Lower leg skin (tissue), 4 donors: ENCODE results near the gene MELK. TPM values are rescaled to one million over a fixed set of nuclear protein-coding genes. Genes with fewer than 3 reads are reported as not detected.
"Not testable (repeated sequence)": the region's sequence is repeated elsewhere in the genome, so short reads cannot be mapped to it uniquely, and the experiment has no call there.

Experiments
- DNase-seq, 2 donors: peaks; one replicate each; pipeline ENCODE4 v3.0.0-alpha.2; 2019; ENCODE audit warnings: low spot score in 2 of 2
- H3K4me3 ChIP-seq: fragments of 200-600 bp; sonication (generic); 2 replicates; pipeline ENCODE4 v1.5.1; 2017; ENCODE audit warnings: mild to moderate bottlenecking, low read depth; ENCODE audit not compliant: poor library complexity, severe bottlenecking
- POLR2A ChIP-seq, 2 donors: fragments of 450-650 bp; IDR thresholded peaks; one replicate each; pipeline ENCODE4 v1.6.1; 2016 to 2017; ENCODE audit warnings: antibody characterized with exemption in 2 of 2, mild to moderate bottlenecking in 1 of 2, moderate library complexity in 1 of 2
- WGBS, 2 donors: methylation state at CpG; one replicate each; pipeline ENCODE4 v1.1.5; 2018; 5-methylcytosine and 5-hydroxymethylcytosine counted together
- intact Hi-C: fragments of 100-400 bp; cut with DNase I; formaldehyde crosslinking; loops from one replicate; pipeline ENCODE4 v1.15.0; 2023; ENCODE audit warnings: low total_unique reads
- total RNA-seq, 4 donors: library from RNA; depleted of rRNA; stranded (reverse); fragments of >200 nt; gene quantifications; one replicate each; pipeline ENCODE4 v1.1.0, GENCODE V29; 2016
- TF ChIP-seq, protein P1 (sequence below), 3 donors: fragments of 450-650 bp; IDR thresholded peaks; one replicate each; pipeline ENCODE4 v1.5.1; 2016; ENCODE audit warnings: antibody characterized with exemption in 3 of 3, mild to moderate bottlenecking in 3 of 3, moderate library complexity in 2 of 3

The MELK gene
- 1 to 10 TPM in 3 of 4 donors, under 1 TPM in 1; 0.47 to 3.2 (median 2.2) TPM for total RNA-seq

DNA sequence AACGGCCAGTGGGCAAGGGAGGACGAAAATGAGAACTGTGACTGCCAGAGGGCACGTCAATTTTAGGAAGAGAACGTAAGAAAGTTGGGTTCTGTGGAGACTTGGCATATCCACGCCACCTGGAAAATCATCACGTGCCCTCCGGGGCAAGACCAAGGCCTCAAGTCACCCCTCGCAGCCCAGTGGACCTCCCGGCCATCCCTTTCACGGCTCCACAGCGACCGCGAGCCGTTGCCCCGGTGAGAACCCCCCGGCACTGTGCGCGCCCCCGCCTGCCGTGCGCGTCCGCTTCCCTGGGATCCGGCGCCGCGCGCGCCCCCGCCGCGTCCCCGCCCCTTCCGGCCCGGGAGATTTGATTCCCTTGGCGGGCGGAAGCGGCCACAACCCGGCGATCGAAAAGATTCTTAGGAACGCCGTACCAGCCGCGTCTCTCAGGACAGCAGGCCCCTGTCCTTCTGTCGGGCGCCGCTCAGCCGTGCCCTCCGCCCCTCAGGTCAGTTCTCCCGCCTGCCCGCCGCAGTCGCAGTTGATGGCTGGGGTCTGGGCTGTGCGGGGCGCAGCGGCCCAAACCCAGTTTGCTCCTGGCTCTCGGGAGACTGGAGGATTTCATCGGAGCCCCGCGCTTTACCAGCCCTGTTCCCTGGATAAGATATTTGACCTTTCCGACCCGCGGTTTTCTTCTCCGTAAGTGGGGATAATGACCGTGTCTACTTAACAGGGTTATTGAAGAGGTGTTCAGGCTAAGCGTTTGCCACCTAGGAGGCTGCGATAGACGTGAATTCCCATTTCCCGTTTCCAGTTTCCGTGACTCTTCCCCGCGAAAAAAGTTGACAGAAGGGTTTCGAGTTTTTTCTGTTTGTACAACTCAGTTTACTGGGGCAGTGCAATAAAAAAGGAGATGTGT, at the start of gene MELK:
Gene MELK (plus strand): TSS at position 381 of the 904 bp plus-strand sequence. CDS start 8,787 bp downstream, outside the sequence.
- WGBS, 2 donors: 0% methylated on average over 40 to 61 of the region's 74 CpGs
- peak within 1 kb of the TSS; percentile 68 for H3K4me3 ChIP-seq
- TF ChIP-seq POLR2A (IDR thresholded peaks at IDR 0.05): no peak
- TF ChIP-seq, protein P1, sequence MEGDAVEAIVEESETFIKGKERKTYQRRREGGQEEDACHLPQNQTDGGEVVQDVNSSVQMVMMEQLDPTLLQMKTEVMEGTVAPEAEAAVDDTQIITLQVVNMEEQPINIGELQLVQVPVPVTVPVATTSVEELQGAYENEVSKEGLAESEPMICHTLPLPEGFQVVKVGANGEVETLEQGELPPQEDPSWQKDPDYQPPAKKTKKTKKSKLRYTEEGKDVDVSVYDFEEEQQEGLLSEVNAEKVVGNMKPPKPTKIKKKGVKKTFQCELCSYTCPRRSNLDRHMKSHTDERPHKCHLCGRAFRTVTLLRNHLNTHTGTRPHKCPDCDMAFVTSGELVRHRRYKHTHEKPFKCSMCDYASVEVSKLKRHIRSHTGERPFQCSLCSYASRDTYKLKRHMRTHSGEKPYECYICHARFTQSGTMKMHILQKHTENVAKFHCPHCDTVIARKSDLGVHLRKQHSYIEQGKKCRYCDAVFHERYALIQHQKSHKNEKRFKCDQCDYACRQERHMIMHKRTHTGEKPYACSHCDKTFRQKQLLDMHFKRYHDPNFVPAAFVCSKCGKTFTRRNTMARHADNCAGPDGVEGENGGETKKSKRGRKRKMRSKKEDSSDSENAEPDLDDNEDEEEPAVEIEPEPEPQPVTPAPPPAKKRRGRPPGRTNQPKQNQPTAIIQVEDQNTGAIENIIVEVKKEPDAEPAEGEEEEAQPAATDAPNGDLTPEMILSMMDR (IDR thresholded peaks at IDR 0.05): no peak
- intact Hi-C loops: no loop called here
- peak; percentile 59 to 94 for DNase-seq

DNA sequence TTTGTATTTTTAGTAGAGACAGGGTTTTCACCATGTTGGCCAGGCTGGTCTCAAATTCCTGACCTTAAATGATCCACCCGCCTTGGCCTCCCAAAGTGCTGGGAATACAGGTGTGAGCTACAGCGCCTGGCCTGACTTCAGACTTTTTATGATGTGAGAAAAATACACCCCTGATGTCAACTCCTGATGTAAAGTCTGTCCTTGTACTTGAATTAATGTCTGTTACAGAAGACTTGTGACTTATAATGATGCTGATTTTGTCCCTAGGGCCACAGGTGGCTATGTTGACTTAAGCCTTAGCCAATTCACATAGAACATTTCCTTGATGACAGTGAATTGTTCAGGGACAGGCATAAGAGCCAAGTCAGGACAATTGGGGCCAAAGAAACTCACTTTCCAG, 42.5 kb upstream of the MELK start:
- no peak for DNase-seq
- no peak for TF ChIP-seq POLR2A (IDR thresholded peaks at IDR 0.05)
- TF ChIP-seq, protein P1 (IDR thresholded peaks at IDR 0.05): no peak
- intact Hi-C loops: no loop called here
- no peak overlapping the region for H3K4me3 ChIP-seq
- 79 to 86% methylated on average over 2 of the region's 2 CpGs for whole genome bisulfite sequencing, 2 donors

DNA sequence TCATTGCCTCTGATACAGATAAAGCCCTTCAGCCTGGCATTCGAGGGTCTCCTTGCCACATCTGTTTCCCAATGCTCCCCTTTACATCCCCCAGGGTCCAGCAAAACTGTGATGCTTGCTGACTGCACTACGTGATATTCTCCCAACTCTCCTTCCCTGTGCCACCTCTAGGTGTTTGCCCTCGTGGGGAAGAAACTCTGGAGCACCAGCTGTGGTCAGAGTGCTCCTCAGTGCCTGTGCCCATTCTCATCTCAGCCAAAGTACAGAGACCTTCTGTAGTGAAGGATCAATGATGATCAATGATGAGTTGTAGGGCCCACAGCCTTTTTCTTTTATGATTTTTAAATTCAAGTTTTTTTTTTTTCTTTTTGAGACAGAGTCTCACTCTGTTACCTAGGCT, 40.3 kb upstream of the MELK start:
- intact Hi-C loops: no loop called here
- TF ChIP-seq, protein P1 (IDR thresholded peaks at IDR 0.05): no peak
- TF ChIP-seq POLR2A (IDR thresholded peaks at IDR 0.05): no peak
- 73 to 75% methylated on average over 3 of the region's 3 CpGs for WGBS, 2 donors
- no peak for DNase-seq
- no peak overlapping the region for H3K4me3 ChIP-seq

DNA sequence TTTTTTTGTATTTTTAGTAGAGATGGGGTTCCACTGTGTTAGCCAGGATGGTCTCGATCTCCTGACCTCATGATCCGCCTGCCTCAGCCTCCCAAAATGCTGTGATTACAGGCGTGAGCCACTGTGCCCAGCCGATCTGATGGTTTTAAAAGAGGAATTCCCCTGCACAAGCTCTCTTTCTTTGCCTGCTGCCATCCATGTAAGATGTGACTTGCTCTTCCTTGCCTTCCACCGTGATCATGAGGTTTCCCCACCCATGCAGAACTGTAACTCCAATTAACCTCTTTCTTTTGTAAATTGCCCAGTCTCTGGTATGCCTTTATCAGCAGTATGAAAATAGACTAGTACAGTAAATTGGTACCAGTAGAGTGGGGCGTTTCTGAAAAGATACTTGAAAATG, 39.0 kb upstream of the MELK start:
- intact Hi-C loops, DNase-seq, H3K4me3 ChIP-seq: not testable (repeated sequence)
- 79 to 86% methylated on average over 6 of the region's 6 CpGs for WGBS, 2 donors

DNA sequence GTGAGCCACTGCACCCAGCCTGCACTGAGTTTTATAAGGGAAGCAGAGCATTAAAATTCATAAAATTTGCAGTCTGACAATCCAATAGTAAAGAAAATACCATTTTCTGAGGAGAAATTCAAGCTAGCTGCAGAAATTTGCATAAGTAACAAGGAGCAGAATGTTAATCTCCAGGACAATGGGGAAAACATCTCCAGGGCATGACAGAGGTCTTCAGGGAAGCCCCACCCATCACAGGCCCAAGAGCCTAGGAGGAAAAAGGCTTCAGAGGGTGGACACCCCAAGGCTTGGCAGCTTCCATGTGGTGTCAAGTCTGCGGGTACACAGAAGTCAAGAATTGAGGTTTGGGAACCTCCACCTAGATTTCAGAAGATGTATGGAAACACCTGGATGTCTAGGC, 37.6 kb upstream of the MELK start:
- TF ChIP-seq, protein P1 (IDR thresholded peaks at IDR 0.05): no peak
- TF ChIP-seq POLR2A (IDR thresholded peaks at IDR 0.05): no peak
- intact Hi-C loops: no loop called here
- WGBS, 2 donors: 89 to 95% methylated on average over 1 of the region's 1 CpG
- DNase-seq: no peak
- no peak overlapping the region for H3K4me3 ChIP-seq

DNA sequence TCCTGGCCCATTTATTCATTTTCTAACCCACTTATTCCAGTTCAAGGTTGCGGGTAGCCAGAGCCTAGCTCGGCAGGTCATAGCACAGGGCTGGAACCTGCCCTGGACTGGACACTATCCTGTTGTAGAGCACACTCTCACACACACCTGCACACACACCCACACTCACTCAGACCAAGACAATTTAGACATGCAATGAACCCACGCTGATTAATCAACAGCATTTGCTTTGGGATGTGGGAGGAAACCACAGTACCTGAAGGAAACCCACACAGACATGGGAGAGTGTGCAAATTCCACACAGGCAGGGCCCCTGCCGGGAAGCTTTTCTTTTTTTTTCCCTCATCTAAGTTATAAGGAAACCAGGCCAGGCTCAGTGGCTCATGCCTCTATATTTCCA, 34.8 kb upstream of the MELK start:
- no peak for TF ChIP-seq POLR2A (IDR thresholded peaks at IDR 0.05)
- TF ChIP-seq, protein P1 (IDR thresholded peaks at IDR 0.05): no peak
- WGBS, 2 donors: 92% methylated on average over 4 of the region's 4 CpGs
- no peak for DNase-seq
- no peak overlapping the region for H3K4me3 ChIP-seq
- intact Hi-C loops: no loop called here
